Esophagus squamous epithelium (tissue), 5 donors: ENCODE measurements around the gene RNF168. TPM values are rescaled to one million over a fixed set of nuclear protein-coding genes. Genes with fewer than 3 reads are reported as not detected.

Experiments used
- DNase-seq: peaks from one replicate; lab custom pipeline; 2025; lab: John Stamatoyannopoulos, UW
- H3K27ac ChIP-seq, 4 donors: fragments of 200-600 bp; sonication (generic); one replicate each; pipeline ENCODE4 v1.5.1; 2016 to 2019; ENCODE audit warnings: mild to moderate bottlenecking in 1 of 4
- H3K27me3 ChIP-seq, 4 donors: fragments of 200-600 bp; sonication (generic); 1 replicate in 3 of 4; 2 replicates in 1 of 4; pipeline versions ENCODE4 v1.5.1 to v1.6.0; 2017 to 2021; ENCODE audit warnings: antibody characterized with exemption in 1 of 4
- H3K36me3 ChIP-seq, 3 donors: fragments of 200-600 bp; sonication (generic); one replicate each; pipeline ENCODE4 v1.5.1; 2016 to 2019
- H3K4me1 ChIP-seq, 3 donors: fragments of 200-600 bp; sonication (generic); one replicate each; pipeline ENCODE4 v1.5.1; 2017 to 2019
- H3K4me3 ChIP-seq, 4 donors: fragments of 200-600 bp; sonication (generic); 1 replicate in 3 of 4; 2 replicates in 1 of 4; pipeline ENCODE4 v1.5.1; 2016 to 2019; ENCODE audit warnings: mild to moderate bottlenecking in 2 of 4, moderate library complexity in 1 of 4
- H3K9me3 ChIP-seq, 3 donors: fragments of 200-600 bp; sonication (generic); one replicate each; pipeline ENCODE4 v1.5.1; 2016 to 2019
- POLR2A ChIP-seq, 4 donors: fragments of 450-650 bp; IDR thresholded peaks; one replicate each; pipeline ENCODE4 v1.6.1; 2017; ENCODE audit warnings: antibody characterized with exemption in 4 of 4, mild to moderate bottlenecking in 4 of 4, moderate library complexity in 3 of 4
- WGBS, 2 donors: methylation state at CpG; one replicate each; pipeline ENCODE4 v1.1.5; 2018; 5-methylcytosine and 5-hydroxymethylcytosine counted together
- intact Hi-C: fragments of 100-400 bp; cut with DNase I; formaldehyde crosslinking; loops from one replicate; pipeline ENCODE4 v1.15.0; 2022
- total RNA-seq, 4 donors: library from RNA; depleted of rRNA; stranded (reverse); fragments of >200 nt; gene quantifications; one replicate each; pipeline ENCODE4 v1.1.0, GENCODE V29; 2016
- TF ChIP-seq, protein P1 (sequence below), 6 experiments: fragments of 450-650 bp in 4 of 6; fragments of 200-600 bp in 2 of 6; sonication (generic) in 2 of 6; IDR thresholded peaks; one replicate each; pipeline ENCODE4 v1.5.1; 2016 to 2019; ENCODE audit warnings: antibody characterized with exemption in 6 of 6, mild to moderate bottlenecking in 4 of 6, moderate library complexity in 4 of 6
- donor health status: DM: yes; HTN: yes; CAD: no.

RNF168 gene
- total RNA-seq, 4 donors from 2014 or later = 13.0 to 23.8 (median 19.6) TPM

DNA sequence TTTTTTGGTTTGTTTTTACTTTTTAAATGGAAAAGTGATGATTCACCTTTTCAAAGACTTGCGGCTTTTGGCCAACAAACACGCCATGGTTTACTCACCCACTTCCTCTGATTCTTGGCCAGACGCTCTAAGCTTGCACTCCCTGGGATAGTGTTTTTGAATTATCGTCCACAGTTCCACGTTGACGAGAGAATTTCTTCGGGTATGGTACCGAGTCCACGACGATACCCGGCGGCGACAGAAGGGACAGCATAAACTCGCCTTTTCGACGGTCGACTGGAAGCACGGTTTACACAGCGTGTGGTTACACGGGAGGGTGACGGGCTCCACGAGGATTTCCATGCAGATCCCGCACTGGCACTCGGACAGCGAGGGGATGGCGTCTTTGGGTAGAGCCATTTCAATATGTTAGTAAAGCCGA lies 783 bp downstream of the RNF168 start:
- peaks cover 12 to 56% (median 19%) of the 10 kb centered on the region in 3 donors for H3K4me1 ChIP-seq
- TF ChIP-seq, protein P1, sequence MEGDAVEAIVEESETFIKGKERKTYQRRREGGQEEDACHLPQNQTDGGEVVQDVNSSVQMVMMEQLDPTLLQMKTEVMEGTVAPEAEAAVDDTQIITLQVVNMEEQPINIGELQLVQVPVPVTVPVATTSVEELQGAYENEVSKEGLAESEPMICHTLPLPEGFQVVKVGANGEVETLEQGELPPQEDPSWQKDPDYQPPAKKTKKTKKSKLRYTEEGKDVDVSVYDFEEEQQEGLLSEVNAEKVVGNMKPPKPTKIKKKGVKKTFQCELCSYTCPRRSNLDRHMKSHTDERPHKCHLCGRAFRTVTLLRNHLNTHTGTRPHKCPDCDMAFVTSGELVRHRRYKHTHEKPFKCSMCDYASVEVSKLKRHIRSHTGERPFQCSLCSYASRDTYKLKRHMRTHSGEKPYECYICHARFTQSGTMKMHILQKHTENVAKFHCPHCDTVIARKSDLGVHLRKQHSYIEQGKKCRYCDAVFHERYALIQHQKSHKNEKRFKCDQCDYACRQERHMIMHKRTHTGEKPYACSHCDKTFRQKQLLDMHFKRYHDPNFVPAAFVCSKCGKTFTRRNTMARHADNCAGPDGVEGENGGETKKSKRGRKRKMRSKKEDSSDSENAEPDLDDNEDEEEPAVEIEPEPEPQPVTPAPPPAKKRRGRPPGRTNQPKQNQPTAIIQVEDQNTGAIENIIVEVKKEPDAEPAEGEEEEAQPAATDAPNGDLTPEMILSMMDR (IDR thresholded peaks at IDR 0.05) = peak in 1 of 6 experiments; percentile 7
- no peak for TF ChIP-seq POLR2A (IDR thresholded peaks at IDR 0.05)
- H3K9me3 ChIP-seq = no peaks in the 10 kb centered on the region
- intact Hi-C loops = loop anchor here (5.0 kb wide), 1 partner anchor 70 kb away; the partner anchor contains the start of gene UBXN7
- H3K4me3 ChIP-seq = peak overlapping the region; percentile 79 to 97 (median 86)
- H3K27me3 ChIP-seq = no peaks in the 10 kb centered on the region
- peak overlapping the region; percentile 94 to 98 (median 98) for H3K27ac ChIP-seq
- peaks cover 0 to 7% (median 0%) of the 10 kb centered on the region in 3 donors for H3K36me3 ChIP-seq
- no peak for DNase-seq
- 1% methylated on average over 7 to 23 of the region's 27 CpGs for WGBS, 2 donors

DNA sequence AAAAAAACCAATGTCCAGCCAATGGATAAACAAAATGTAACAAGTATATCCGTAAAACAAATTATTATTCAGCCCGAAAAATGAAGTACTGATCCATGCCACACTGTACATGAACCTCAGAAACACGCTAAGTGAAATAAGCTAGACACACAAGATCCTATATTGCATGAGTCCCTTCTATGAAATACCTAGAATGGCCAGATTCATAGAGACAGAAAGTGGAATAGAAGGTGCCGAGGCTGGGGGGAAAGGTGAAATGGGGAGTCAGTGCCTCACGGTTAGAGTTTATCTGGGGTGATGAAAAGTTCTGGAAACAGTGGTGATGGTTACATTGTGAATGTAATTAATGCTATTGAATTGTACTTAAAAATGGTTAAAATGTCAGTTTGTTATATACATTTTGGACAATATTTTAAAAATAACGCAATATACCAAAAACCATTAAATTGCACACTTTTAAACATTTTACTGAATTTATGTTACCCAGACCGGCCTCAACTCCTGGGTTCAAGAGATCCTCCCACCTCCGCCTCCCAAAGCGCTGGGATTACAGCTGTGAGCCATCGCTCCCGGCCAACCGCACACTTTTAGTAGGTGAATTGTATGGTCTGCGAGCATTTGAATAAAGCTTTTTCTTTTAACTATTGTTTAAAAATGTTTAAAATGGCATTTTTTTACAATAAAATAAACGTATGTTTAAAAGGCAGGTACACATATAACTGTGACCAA lies 2.1 kb downstream of the RNF168 start:
- Histone ChIP-seq H3K4me3 (peak overlapping the region; percentile 79 to 97 (median 86)), H3K27ac (peak overlapping the region; percentile 54 to 98 (median 96)), H3K27me3 (no peaks in the 10 kb centered on the region), H3K36me3 (peaks cover 0 to 7% (median 0%) of the 10 kb centered on the region in 3 donors), H3K4me1 (peaks cover 12 to 59% (median 19%) of the 10 kb centered on the region in 3 donors), H3K9me3 (no peaks in the 10 kb centered on the region)
- intact Hi-C loops = loop anchor here (5.0 kb wide), 1 partner anchor 69 kb away; the partner anchor contains the start of gene UBXN7
- DNase-seq = no peak
- no peak for TF ChIP-seq POLR2A (IDR thresholded peaks at IDR 0.05)
- TF ChIP-seq, protein P1 (IDR thresholded peaks at IDR 0.05) = no peak
- 5 to 7% methylated on average over 14 of the region's 14 CpGs for WGBS, 2 donors

DNA sequence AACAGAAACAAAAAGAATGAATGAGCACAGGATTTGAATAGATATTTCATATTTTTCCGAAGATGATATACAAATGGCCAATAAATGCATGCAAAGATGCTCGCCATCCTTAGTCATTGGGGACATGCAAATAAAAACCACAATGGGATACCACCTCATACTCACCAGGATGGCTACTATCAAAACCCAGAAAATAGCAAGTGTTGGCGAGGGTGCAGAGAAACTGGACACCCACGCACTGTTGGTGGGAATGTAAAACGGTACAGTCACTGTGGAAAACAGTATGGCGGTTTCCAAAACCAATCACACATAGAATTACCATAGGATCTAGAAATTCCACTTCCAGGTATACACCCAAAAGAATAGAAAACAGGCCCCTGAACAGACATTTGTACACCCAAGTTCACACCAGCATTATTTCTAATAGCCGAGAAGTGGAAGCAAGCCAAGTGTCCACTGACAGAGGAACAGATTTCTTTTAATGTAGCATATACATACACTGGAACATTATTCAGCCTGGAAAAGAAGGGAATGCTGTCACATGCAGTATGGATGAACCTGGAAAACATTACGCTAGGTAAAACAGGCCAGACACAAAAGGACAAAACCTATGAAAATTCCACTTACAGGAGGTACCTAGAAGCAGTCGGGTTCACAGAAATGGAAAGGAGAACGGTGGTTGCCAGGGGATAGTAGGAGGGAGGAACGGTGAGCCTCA lies 3.6 kb downstream of the RNF168 start:
- H3K4me1 ChIP-seq = peaks cover 12 to 50% (median 19%) of the 10 kb centered on the region in 3 donors
- no peaks in the 10 kb centered on the region for H3K9me3 ChIP-seq
- peak overlapping the region; percentile 54 to 98 (median 96) for H3K27ac ChIP-seq
- no peak for DNase-seq
- no peaks in the 10 kb centered on the region for H3K27me3 ChIP-seq
- no peak for TF ChIP-seq POLR2A (IDR thresholded peaks at IDR 0.05)
- TF ChIP-seq, protein P1 (IDR thresholded peaks at IDR 0.05) = no peak
- H3K36me3 ChIP-seq = peaks cover 0 to 14% (median 0%) of the 10 kb centered on the region in 3 donors
- intact Hi-C loops = loop anchor here (5.0 kb wide), 1 partner anchor 68 kb away; the partner anchor contains the start of gene UBXN7
- H3K4me3 ChIP-seq = peak overlapping the region; percentile 79 to 97 (median 86)
- 55 to 58% methylated on average over 11 of the region's 11 CpGs for WGBS, 2 donors

DNA sequence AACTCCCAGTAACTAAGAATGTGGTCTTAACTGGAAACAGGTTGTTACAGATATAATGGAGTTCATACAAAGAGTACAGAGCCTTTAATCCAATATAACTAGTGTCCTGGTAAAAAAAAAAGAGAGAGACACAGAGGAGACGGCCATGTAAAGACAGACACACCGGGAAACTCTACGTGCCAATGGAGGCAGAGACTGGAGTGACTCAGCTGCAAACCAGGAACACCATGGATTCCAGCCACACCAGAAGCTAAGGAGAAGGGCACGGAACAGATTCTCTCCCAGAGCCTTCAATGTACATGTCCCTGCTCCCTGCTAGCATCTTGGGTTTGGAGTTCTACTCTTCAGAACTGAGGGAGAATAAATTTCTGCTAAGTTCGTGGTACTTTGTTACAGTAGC lies 4.5 kb downstream of the RNF168 start:
- H3K4me3 ChIP-seq = peak overlapping the region in 1 of 4 donors; percentile 85

More for the DNA sequence above, 4.5 kb downstream of the RNF168 start:
- no peak for DNase-seq
- intact Hi-C loops = no loop called here
- Histone ChIP-seq H3K27ac (peak overlapping the region in 3 of 4 donors; percentile 14 to 98 (median 97)), H3K9me3 (no peaks in the 10 kb centered on the region), H3K27me3 (no peaks in the 10 kb centered on the region), H3K36me3 (peaks cover 0 to 21% (median 0%) of the 10 kb centered on the region in 3 donors), H3K4me1 (peaks cover 10 to 45% (median 15%) of the 10 kb centered on the region in 3 donors)
- TF ChIP-seq, protein P1 (IDR thresholded peaks at IDR 0.05) = no peak
- whole genome bisulfite sequencing, 2 donors = 28 to 65% methylated on average over 5 of the region's 5 CpGs
